SK-N-DZ (cell line): ENCODE measurements around the gene SEPHS1.
"Not testable (repeated sequence)": the region's sequence is repeated elsewhere in the genome, so short reads cannot be mapped to it uniquely, and the experiment has no call there.

Source experiments
- DNase-seq: peaks from one replicate; pipeline ENCODE4 v3.0.0-alpha.2; 2015; ENCODE audit warnings: low spot score

SEPHS1 gene

DNA sequence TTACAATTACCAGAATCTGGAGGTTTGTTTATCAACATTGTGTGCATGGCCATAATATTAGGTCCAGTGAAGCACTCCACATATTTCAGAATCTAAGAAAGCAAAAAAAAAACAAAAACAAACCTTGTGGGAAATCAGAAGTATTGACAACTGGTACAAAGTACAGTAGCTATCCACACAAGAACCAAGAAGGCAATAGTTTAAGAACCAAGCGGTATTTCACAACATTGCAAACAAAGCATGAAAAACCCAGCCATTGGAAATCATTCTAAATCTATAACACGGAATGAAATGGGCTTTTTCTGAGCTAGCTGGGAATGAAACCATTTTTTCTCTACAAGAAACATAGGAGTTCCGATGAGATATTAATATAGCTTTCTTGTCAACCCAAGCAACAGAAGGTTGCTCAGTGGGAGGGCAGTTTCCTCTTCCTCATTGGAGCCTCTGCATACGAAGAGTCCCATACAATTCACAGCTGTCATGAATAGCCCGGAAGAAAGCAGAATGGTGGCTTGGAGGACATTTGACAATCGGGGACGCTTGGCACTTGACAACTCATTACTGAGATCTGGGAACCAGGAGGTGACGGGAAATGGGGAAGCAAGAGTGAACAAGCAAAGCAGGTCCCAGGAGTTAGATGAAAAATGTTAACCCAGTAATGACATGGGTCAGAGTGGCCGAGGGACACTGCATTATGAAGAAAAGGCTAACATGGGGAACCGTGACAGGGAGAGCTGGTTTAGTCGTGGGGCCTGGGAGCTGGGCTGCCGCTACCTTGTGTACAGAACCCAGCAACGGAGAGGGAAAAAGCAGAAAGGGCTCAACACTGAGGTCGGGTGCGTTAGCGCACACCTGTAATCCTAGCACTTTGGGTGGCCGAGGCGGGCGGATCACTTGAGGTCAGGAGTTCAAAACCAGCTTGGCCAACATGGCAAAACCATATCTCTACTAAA, 56.0 kb downstream of the SEPHS1 start:
- DNase-seq, result no peak

- no peak for DNase-seq
Measured at GRCh38 chr10:13291061-13291460, 57.0 kb downstream of the SEPHS1 start.

GRCh38 chr10:13284050-13284449, 64.0 kb downstream of the SEPHS1 start:
- DNase-seq, result no peak

DNA sequence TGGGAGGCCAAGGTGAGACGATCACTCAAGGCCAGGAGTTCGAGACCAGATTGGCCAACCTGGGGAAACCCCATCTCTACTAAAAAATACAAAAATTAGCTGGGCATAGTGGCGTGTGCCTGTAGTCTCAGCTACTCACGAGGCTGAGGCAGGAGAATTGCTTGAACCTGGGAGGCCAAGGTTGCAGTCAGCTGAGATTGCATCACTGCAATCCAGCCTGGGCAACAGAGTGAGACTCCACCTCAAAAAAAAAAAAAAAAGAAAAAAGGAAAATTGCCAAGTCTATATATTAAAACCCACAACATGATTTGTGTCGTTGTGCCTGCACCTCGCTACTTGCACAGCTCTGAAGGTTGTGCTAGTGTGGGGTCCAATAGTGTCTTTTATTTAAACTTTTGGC, 65.7 kb downstream of the SEPHS1 start:
- DNase-seq, result not testable (repeated sequence)

DNA sequence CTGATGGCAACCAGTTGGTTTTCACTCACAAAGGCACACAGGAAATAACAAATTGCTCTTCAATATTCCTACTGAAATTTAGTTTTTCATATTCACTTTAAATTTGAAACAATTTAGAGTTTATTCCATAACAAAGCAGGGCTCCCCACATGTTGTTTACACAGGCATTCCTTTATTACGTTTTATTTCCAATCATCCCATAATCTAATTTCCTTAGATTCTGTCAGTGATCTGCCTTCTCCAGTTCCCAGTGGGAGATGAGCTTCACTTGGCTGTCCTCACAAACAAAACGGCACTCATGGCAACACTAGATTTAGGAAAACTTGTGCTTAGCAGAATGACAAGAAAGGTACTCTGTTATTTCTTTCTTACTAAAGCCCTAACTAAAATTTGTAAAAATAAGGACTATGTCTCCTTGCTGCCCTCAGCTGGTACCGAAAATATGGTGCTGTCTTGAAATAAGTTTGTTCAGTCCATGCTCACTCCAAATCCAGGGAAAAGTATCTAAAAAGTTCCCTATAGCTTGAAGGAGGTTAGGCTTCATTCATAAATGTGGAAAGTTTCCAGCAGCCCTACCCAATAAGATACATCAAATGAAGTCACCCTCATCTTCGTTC, 71.2 kb downstream of the SEPHS1 start:
- DNase-seq, result peak; percentile 28

DNA sequence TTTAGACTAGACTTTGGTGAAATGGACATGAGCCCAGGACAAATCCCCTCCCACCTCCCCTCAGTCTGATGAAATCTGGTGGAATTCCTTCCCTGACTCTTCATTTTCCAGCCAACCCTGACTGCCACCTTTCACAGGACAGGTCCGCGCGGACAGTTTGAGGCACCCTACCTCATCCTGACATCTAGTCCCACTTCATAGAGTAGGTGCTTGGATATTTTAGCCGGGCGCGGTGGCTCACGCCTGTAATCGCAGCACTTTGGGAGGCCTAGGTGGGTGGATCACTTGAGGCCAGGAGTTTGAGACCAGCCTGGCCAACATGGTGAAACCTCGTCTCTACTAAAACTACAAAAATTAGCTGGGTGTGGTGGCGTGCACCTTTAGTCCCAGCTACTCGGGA, 71.9 kb downstream of the SEPHS1 start:
- not testable (repeated sequence) for DNase-seq

- DNase-seq, result peak; percentile 61
Measured at GRCh38 chr10:13272164-13272571, 75.9 kb downstream of the SEPHS1 start.

DNA sequence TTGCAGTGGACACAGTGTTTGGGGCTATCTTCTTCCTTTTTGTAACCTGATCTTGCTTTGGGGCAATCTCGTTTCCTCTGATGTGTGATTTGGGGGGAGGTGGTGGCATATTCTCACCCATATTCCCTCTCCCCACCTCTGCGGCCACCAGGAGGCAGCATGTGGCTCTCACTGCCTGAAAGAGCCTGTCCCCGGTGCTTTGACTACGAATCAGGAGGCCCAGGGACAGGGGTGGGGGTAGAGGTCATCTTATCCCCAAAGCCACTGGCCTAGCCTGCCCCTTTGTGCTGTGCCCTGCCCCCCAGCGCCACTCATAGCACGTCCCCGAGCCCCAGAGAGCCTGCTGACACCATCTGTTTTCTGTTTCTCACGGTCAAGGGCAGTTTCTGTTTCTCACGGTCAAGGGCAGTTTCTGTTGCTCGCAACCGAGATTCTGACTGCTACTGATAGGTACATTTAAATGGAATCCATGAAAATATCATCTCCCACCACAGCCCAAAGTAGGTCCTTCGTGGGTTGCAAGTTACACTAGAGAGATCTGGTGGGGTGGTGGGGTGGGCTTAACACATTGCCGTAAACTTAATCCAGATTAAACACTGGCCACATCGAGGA, 76.4 kb downstream of the SEPHS1 start:
- peak; percentile 80 for DNase-seq

GRCh38 chr10:13270877-13271551, 77.1 kb downstream of the SEPHS1 start:
- DNase-seq, result no peak

GRCh38 chr10:13268841-13269240, 79.3 kb downstream of the SEPHS1 start:
- DNase-seq, result peak; percentile 85

DNA sequence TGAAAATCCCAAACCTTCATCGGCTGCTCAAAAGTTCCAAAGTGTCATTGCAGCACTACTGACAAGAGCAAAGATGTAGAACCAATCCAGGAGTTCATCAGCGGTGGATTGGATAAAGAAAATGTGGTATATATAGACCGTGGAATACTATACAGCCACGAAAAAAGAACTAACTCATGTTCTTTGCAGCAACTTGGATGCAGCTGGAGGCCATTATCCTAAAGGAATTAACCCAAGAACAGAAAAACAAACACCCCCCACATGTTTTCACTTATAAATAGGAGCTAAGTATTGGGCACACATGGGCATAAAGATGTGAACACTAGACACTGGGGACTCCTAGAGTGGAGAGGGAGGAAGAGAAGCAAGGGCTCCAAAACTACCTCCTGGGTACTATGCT, 79.8 kb downstream of the SEPHS1 start:
- no peak for DNase-seq
